Activated CD4-positive, alpha-beta memory T cell treated with anti-CD3 and anti-CD28 coated beads for 36 hours (primary cell): ENCODE data around the gene GSPT1. TPM values are rescaled to one million over a fixed set of nuclear protein-coding genes. Genes with fewer than 3 reads are reported as not detected.

Experiments used
- CTCF ChIA-PET: fragments of 350-600 bp; sonication (Branson Sonifier 250); formaldehyde crosslinking; loops from one replicate; lab custom pipeline; 2021; ENCODE audit warnings: antibody characterized with exemption, inconsistent platforms; lab: Charles Lee
- POLR2A ChIA-PET: fragments of 350-600 bp; sonication (Branson Sonifier 250); formaldehyde crosslinking; loops from one replicate; lab custom pipeline; 2021; ENCODE audit warnings: antibody characterized with exemption; lab: Charles Lee
- DNase-seq: peaks from one replicate; pipeline ENCODE4 v3.0.0-alpha.2; 2020
- H3K27ac Mint-ChIP-seq: one replicate; pipeline ENCODE4 v1.8.0; 2021; ENCODE audit warnings: mixed read lengths
- H3K27me3 Mint-ChIP-seq: one replicate; pipeline ENCODE4 v1.8.0; 2021; ENCODE audit warnings: mixed read lengths
- H3K36me3 Mint-ChIP-seq: one replicate; pipeline ENCODE4 v1.8.0; 2021; ENCODE audit warnings: mixed read lengths
- H3K4me1 Mint-ChIP-seq: one replicate; pipeline ENCODE4 v1.8.0; 2021; ENCODE audit warnings: low read depth, mixed read lengths
- H3K4me3 Mint-ChIP-seq: one replicate; pipeline ENCODE4 v1.8.0; 2021; ENCODE audit warnings: mild to moderate bottlenecking, mixed read lengths
- H3K9me3 Mint-ChIP-seq: one replicate; pipeline ENCODE4 v1.8.0; 2021; ENCODE audit warnings: mixed read lengths
- intact Hi-C: fragments of 100-400 bp; cut with micrococcal nuclease; formaldehyde crosslinking; loops from one replicate; pipeline ENCODE4 v1.15.1; 2023
- total RNA-seq, 2 experiments: library from RNA; stranded (reverse); gene quantifications; one replicate each; pipeline ENCODE4 v1.2.3, GENCODE V29; 2021

Gene GSPT1
- total RNA-seq, 2 experiments from 2014 or later = 185 to 190 TPM

GRCh38 chr16:11875721-11876120, 40.0 kb downstream of the GSPT1 start:
- H3K36me3 Mint-ChIP-seq = peaks cover 31% of the 10 kb centered on the region
- H3K27ac Mint-ChIP-seq = no peak overlapping the region
- ChIA-PET CTCF (no interaction called here), POLR2A (no interaction called here)
- peaks cover 2% of the 10 kb centered on the region for H3K4me1 Mint-ChIP-seq
- no peak for DNase-seq
- H3K4me3 Mint-ChIP-seq = no peak overlapping the region
- no peaks in the 10 kb centered on the region for H3K9me3 Mint-ChIP-seq
- intact Hi-C loops = no loop called here
- H3K27me3 Mint-ChIP-seq = no peaks in the 10 kb centered on the region

- Mint-ChIP-seq H3K27ac (no peak overlapping the region), H3K4me3 (no peak overlapping the region), H3K27me3 (no peaks in the 10 kb centered on the region), H3K4me1 (no peaks in the 10 kb centered on the region), H3K9me3 (no peaks in the 10 kb centered on the region), H3K36me3 (peaks cover 23% of the 10 kb centered on the region)
- no peak for DNase-seq
- CTCF ChIA-PET = interaction anchor here (0.6 to 2.2 kb wide), 3 partner anchors 17 to 224 kb away, joined by 3 to 5 read pairs (median 4); no protein-coding TSS in a partner anchor
- intact Hi-C loops = no loop called here
- POLR2A ChIA-PET = no interaction called here
These were observed 44.6 kb downstream of the GSPT1 start for GRCh38 chr16:11871193-11871592.

- Mint-ChIP-seq H3K4me3 (no peak overlapping the region), H3K27me3 (no peaks in the 10 kb centered on the region), H3K4me1 (no peaks in the 10 kb centered on the region), H3K36me3 (peaks cover 17% of the 10 kb centered on the region), H3K27ac (no peak overlapping the region), H3K9me3 (no peaks in the 10 kb centered on the region)
- ChIA-PET CTCF (no interaction called here), POLR2A (no interaction called here)
- intact Hi-C loops = no loop called here
- DNase-seq = no peak
These were observed 45.4 kb downstream of the GSPT1 start for GRCh38 chr16:11870399-11870798.

- ChIA-PET CTCF (interaction anchor here (1.1 kb wide), 1 partner anchor 198 kb away, joined by 3 read pairs; no protein-coding TSS in a partner anchor), POLR2A (no interaction called here)
- Mint-ChIP-seq H3K4me1 (no peaks in the 10 kb centered on the region), H3K27ac (no peak overlapping the region), H3K9me3 (no peaks in the 10 kb centered on the region), H3K36me3 (peaks cover 11% of the 10 kb centered on the region), H3K4me3 (no peak overlapping the region), H3K27me3 (no peaks in the 10 kb centered on the region)
- no peak for DNase-seq
- intact Hi-C loops = no loop called here
These were observed 46.2 kb downstream of the GSPT1 start for GRCh38 chr16:11869353-11870228.

- ChIA-PET POLR2A (interaction anchor here (0.7 kb wide), 1 partner anchor 54 kb away, joined by 6 read pairs; no protein-coding TSS in a partner anchor), CTCF (interaction anchor here (0.9 kb wide), 1 partner anchor 71 kb away, joined by 3 read pairs; the partner anchor contains the start of gene ZC3H7A)
- Mint-ChIP-seq H3K4me1 (no peaks in the 10 kb centered on the region), H3K36me3 (peaks cover 9% of the 10 kb centered on the region), H3K27ac (no peak overlapping the region), H3K4me3 (no peak overlapping the region), H3K9me3 (no peaks in the 10 kb centered on the region), H3K27me3 (no peaks in the 10 kb centered on the region)
- DNase-seq = no peak
- intact Hi-C loops = no loop called here
These were observed 47.3 kb downstream of the GSPT1 start for GRCh38 chr16:11868412-11868980.

GRCh38 chr16:11862489-11862888, 53.3 kb downstream of the GSPT1 start:
- intact Hi-C loops = no loop called here
- Mint-ChIP-seq H3K27ac (no peak overlapping the region), H3K27me3 (no peaks in the 10 kb centered on the region), H3K4me1 (peaks cover 2% of the 10 kb centered on the region), H3K4me3 (no peak overlapping the region), H3K36me3 (no peaks in the 10 kb centered on the region), H3K9me3 (no peaks in the 10 kb centered on the region)
- POLR2A ChIA-PET = no interaction called here
- DNase-seq = no peak
- CTCF ChIA-PET = no interaction called here

GRCh38 chr16:11857161-11857560, 58.6 kb downstream of the GSPT1 start:
- H3K27ac Mint-ChIP-seq = no peak overlapping the region
- peaks cover 32% of the 10 kb centered on the region for H3K4me1 Mint-ChIP-seq
- peaks cover 10% of the 10 kb centered on the region for H3K36me3 Mint-ChIP-seq
- intact Hi-C loops = no loop called here
- ChIA-PET CTCF (interaction anchor here (1.2 to 2.4 kb wide), 2 partner anchors 9 to 211 kb away, joined by 3 to 6 read pairs; no protein-coding TSS in a partner anchor), POLR2A (interaction anchor here (1.4 kb wide), 1 partner anchor 15 kb away, joined by 4 read pairs; no protein-coding TSS in a partner anchor)
- no peaks in the 10 kb centered on the region for H3K9me3 Mint-ChIP-seq
- H3K4me3 Mint-ChIP-seq = no peak overlapping the region
- DNase-seq = no peak
- H3K27me3 Mint-ChIP-seq = no peaks in the 10 kb centered on the region

- peaks cover 44% of the 10 kb centered on the region for H3K36me3 Mint-ChIP-seq
- intact Hi-C loops = loop anchor here (5.0 kb wide), 2 partner anchors 125 to 215 kb away; partner anchors contain the start of gene SNX29
- no peaks in the 10 kb centered on the region for H3K9me3 Mint-ChIP-seq
- CTCF ChIA-PET = interaction anchor here (1.0 to 2.6 kb wide), 3 partner anchors 55 to 216 kb away, joined by 4 to 14 read pairs (median 8); partner anchors contain the start of gene ZC3H7A
- no peaks in the 10 kb centered on the region for H3K27me3 Mint-ChIP-seq
- H3K27ac Mint-ChIP-seq = peak overlapping the region; percentile 89
- peaks cover 55% of the 10 kb centered on the region for H3K4me1 Mint-ChIP-seq
- POLR2A ChIA-PET = interaction anchor here (1.2 to 1.4 kb wide), 4 partner anchors 66 to 216 kb away, joined by 3 to 5 read pairs (median 3); partner anchors contain the start of gene TXNDC11
- DNase-seq = no peak
- peak overlapping the region; percentile 94 for H3K4me3 Mint-ChIP-seq
These were observed 63.5 kb downstream of the GSPT1 start for GRCh38 chr16:11852092-11852809.

- POLR2A ChIA-PET = interaction anchor here (0.6 to 1.4 kb wide), 12 partner anchors 11 to 480 kb away, joined by 3 to 6 read pairs (median 4); partner anchors contain the start of genes GSPT1 and TXNDC11
- intact Hi-C loops = loop anchor here (1.0 to 5.0 kb wide), 5 partner anchors 54 to 216 kb away; partner anchors contain the start of genes SNX29, TXNDC11 and ZC3H7A
- no peaks in the 10 kb centered on the region for H3K9me3 Mint-ChIP-seq
- peak within 1 kb of the TSS; percentile 89 for H3K27ac Mint-ChIP-seq
- H3K4me3 Mint-ChIP-seq = peak within 1 kb of the TSS; percentile 94
- peak; percentile 96 for DNase-seq
- H3K4me1 Mint-ChIP-seq = peaks cover 52% of the 10 kb centered on the region
- CTCF ChIA-PET = interaction anchor here (1.0 to 2.6 kb wide), 3 partner anchors 54 to 216 kb away, joined by 4 to 14 read pairs (median 8); partner anchors contain the start of gene ZC3H7A
- H3K27me3 Mint-ChIP-seq = no peaks in the 10 kb centered on the region
- peaks cover 50% of the 10 kb centered on the region for H3K36me3 Mint-ChIP-seq
These were observed 64.3 kb downstream of the GSPT1 start, which contains the start of gene RSL1D1 for GRCh38 chr16:11851294-11852091. Gene RSL1D1, minus strand, starts transcription at chr16:11851542. Its CDS starts 30 bp downstream, at chr16:11851512.

- Mint-ChIP-seq H3K4me3 (peak overlapping the region; percentile 52), H3K4me1 (peaks cover 34% of the 10 kb centered on the region), H3K36me3 (peaks cover 60% of the 10 kb centered on the region), H3K27ac (peak overlapping the region; percentile 45), H3K9me3 (no peaks in the 10 kb centered on the region), H3K27me3 (no peaks in the 10 kb centered on the region)
- CTCF ChIA-PET = interaction anchor here (0.6 to 1.3 kb wide), 4 partner anchors 9 to 218 kb away, joined by 3 to 5 read pairs (median 4); partner anchors contain the start of gene ZC3H7A
- intact Hi-C loops = no loop called here
- POLR2A ChIA-PET = interaction anchor here (0.7 kb wide), 2 partner anchors 8 to 67 kb away, joined by 3 read pairs; partner anchors contain the start of gene GSPT1
- peak; percentile 14 for DNase-seq
These were observed 66.9 kb downstream of the GSPT1 start for GRCh38 chr16:11848842-11849241.
